CD14-positive monocyte (primary cell): Measurements from ENCODE around the gene GAP43. TPM values are rescaled to one million over a fixed set of nuclear protein-coding genes. Genes with fewer than 3 reads are reported as not detected.

Source experiments
- DNase-seq, 3 donors: peaks; one replicate each; pipeline ENCODE4 v3.0.0-alpha.2; 2011 to 2022
- H2AFZ ChIP-seq: 2 replicates; pipeline ENCODE4 v1.6.0; 2012; ENCODE audit warnings: mild to moderate bottlenecking, low read depth, low read length, inconsistent platforms; ENCODE audit not compliant: insufficient read depth, poor library complexity, severe bottlenecking
- H3K27ac ChIP-seq, 2 donors: 1 replicate in 1 of 2; 2 replicates in 1 of 2; pipeline ENCODE4 v1.5.1; 2012 to 2013; ENCODE audit warnings: low read length in 2 of 2, control low read depth in 1 of 2, inconsistent platforms in 1 of 2, low read depth in 1 of 2, mild to moderate bottlenecking in 1 of 2
- H3K27me3 ChIP-seq, 2 donors: one replicate each; pipeline versions ENCODE4 v1.6.0 to v1.6.1; 2011 to 2013; ENCODE audit warnings: low read length in 2 of 2; ENCODE audit not compliant: control insufficient read depth in 2 of 2, insufficient read depth in 2 of 2
- H3K36me3 ChIP-seq, 2 donors: replicated peaks in 1 of 2; 1 replicate in 1 of 2; 2 replicates in 1 of 2; pipeline versions ENCODE4 v1.5.1 to v1.6.1; 2012 to 2013; ENCODE audit warnings: low read length in 2 of 2, control low read depth in 1 of 2, inconsistent platforms in 1 of 2, mild to moderate bottlenecking in 1 of 2; ENCODE audit not compliant: insufficient read depth in 2 of 2, control insufficient read depth in 1 of 2
- H3K4me1 ChIP-seq, 2 donors: 1 replicate in 1 of 2; 2 replicates in 1 of 2; pipeline versions ENCODE4 v1.5.1 to v1.6.1; 2012 to 2013; ENCODE audit warnings: low read length in 2 of 2, control low read depth in 1 of 2, inconsistent platforms in 1 of 2, mild to moderate bottlenecking in 1 of 2, moderate library complexity in 1 of 2; ENCODE audit not compliant: insufficient read depth in 2 of 2, control insufficient read depth in 1 of 2
- H3K4me2 ChIP-seq: replicated peaks from 2 replicates; pipeline ENCODE3; 2012; ENCODE audit warnings: low read length, moderate library complexity, mild to moderate bottlenecking; ENCODE audit not compliant: poor library complexity, severe bottlenecking; ENCODE audit errors: extremely low read depth
- H3K4me3 ChIP-seq, 3 experiments: fragments of 200-600 bp in 1 of 3; sonication (generic) in 1 of 3; replicated peaks in 1 of 3; 1 replicate in 2 of 3; 2 replicates in 1 of 3; pipeline ENCODE4 v1.5.1; 2011 to 2013; ENCODE audit warnings: low read length in 3 of 3, mild to moderate bottlenecking in 3 of 3, control low read depth in 2 of 3, low read depth in 2 of 3, inconsistent platforms in 1 of 3, moderate library complexity in 1 of 3
- H3K79me2 ChIP-seq: 2 replicates; pipeline ENCODE4 v1.6.0; 2012; ENCODE audit warnings: mild to moderate bottlenecking, control low read depth, inconsistent platforms, low read length, moderate library complexity; ENCODE audit not compliant: insufficient read depth
- H3K9ac ChIP-seq: 2 replicates; pipeline ENCODE4 v1.6.0; 2017; ENCODE audit warnings: low read length, mild to moderate bottlenecking; ENCODE audit not compliant: insufficient read depth, poor library complexity, severe bottlenecking
- H3K9me3 ChIP-seq, 2 donors: replicated peaks in 1 of 2; 1 replicate in 1 of 2; 2 replicates in 1 of 2; pipeline versions ENCODE4 v1.5.1 to v1.6.1; 2012 to 2013; ENCODE audit warnings: low read length in 2 of 2, control low read depth in 1 of 2; ENCODE audit not compliant: control insufficient read depth in 1 of 2, insufficient read depth in 1 of 2
- H4K20me1 ChIP-seq: 2 replicates; pipeline ENCODE4 v1.6.0; 2012; ENCODE audit warnings: mild to moderate bottlenecking, low read length, control low read depth, moderate library complexity; ENCODE audit not compliant: insufficient read depth
- H3K27ac Mint-ChIP-seq, 7 donors: one replicate each; pipeline ENCODE4 v1.8.0; 2020; ENCODE audit warnings: mild to moderate bottlenecking in 7 of 7, mixed read lengths in 7 of 7, moderate library complexity in 6 of 7, inconsistent platforms in 2 of 7
- H3K27me3 Mint-ChIP-seq, 3 donors: one replicate each; pipeline ENCODE4 v1.8.0; 2021 to 2022; ENCODE audit warnings: low read depth in 3 of 3, mild to moderate bottlenecking in 3 of 3, mixed read lengths in 3 of 3, moderate library complexity in 3 of 3, inconsistent platforms in 1 of 3
- H3K36me3 Mint-ChIP-seq, 2 donors: one replicate each; pipeline ENCODE4 v1.8.0; 2020; ENCODE audit warnings: mixed read lengths in 2 of 2, inconsistent platforms in 1 of 2, mild to moderate bottlenecking in 1 of 2
- H3K4me1 Mint-ChIP-seq: one replicate; pipeline ENCODE4 v1.8.0; 2020; ENCODE audit warnings: mild to moderate bottlenecking, mixed read lengths
- H3K4me3 Mint-ChIP-seq, 2 donors: one replicate each; pipeline ENCODE4 v1.8.0; 2020; ENCODE audit warnings: mild to moderate bottlenecking in 2 of 2, mixed read lengths in 2 of 2, moderate library complexity in 1 of 2
- H3K9me3 Mint-ChIP-seq, 7 donors: one replicate each; pipeline ENCODE4 v1.8.0; 2020 to 2022; ENCODE audit warnings: mixed read lengths in 7 of 7, mild to moderate bottlenecking in 6 of 7, moderate library complexity in 6 of 7, inconsistent platforms in 2 of 7
- WGBS: methylation state at CpG from one replicate; pipeline ENCODE4 v1.1.5; 2013; ENCODE audit warnings: missing lambda C conversion rate; ENCODE audit not compliant: insufficient coverage; 5-methylcytosine and 5-hydroxymethylcytosine counted together
- intact Hi-C, 2 donors: fragments of 100-400 bp; cut with micrococcal nuclease; formaldehyde crosslinking; loops; one replicate each; pipeline versions ENCODE4 v1.15.0 to v1.15.1; 2023
- polyA plus RNA-seq, 3 donors: library from polyadenylated mRNA; depleted of rRNA in 1 of 3; unstranded in 2 of 3; stranded (reverse) in 1 of 3; fragments of 300-500 nt in 2 of 3; fragments of >200 nt in 1 of 3; fragmentation: Illumina TruSeq in 2 of 3; gene quantifications; 1 replicate in 2 of 3; 2 replicates in 1 of 3; pipeline ENCODE4 v1.2.3, GENCODE V29; 2012 to 2021
- TF ChIP-seq, protein P1 (sequence below): fragments of 200-600 bp; IDR thresholded peaks from one replicate; pipeline ENCODE4 v1.8.0; 2022; ENCODE audit warnings: antibody characterized with exemption, mild to moderate bottlenecking

Gene GAP43
- polyA plus RNA-seq, 3 donors = not detected

DNA sequence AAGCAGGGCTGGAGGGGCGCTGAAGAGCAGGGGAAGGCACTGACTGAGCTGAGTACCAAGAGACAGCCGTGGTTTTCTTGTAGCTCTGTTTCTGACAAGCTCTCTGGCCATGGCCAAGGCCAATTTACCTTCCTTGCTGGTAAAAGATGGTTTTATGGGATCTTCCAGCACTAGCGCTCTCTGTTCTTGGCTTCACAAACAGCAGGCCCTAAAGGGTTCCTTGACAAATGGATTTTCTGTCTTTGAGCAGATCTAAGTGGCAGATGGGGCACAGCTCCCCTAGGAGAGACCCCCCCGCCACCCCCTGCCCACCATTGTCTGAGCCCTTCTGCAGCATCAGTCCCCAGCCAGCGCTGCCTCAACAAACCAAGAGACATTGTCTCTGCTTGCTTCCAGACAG is 66.6 kb downstream of the GAP43 start:
- H3K9me3 Mint-ChIP-seq = no peaks in the 10 kb centered on the region
- DNase-seq = no peak
- Histone ChIP-seq H3K79me2 (no peaks in the 10 kb centered on the region), H2AFZ (no peak overlapping the region), H3K27me3 (peaks cover 0 to 5% of the 10 kb centered on the region in 2 donors), H3K27ac (no peak overlapping the region), H3K4me3 (no peak overlapping the region), H3K9me3 (no peaks in the 10 kb centered on the region), H3K9ac (no peak overlapping the region), H4K20me1 (no peaks in the 10 kb centered on the region), H3K4me2 (no peak overlapping the region), H3K4me1 (no peaks in the 10 kb centered on the region), H3K36me3 (no peaks in the 10 kb centered on the region)
- no peaks in the 10 kb centered on the region for H3K36me3 Mint-ChIP-seq
- 100% methylated on average over 2 of the region's 5 CpGs for WGBS
- peaks cover 0 to 8% (median 2%) of the 10 kb centered on the region in 3 donors for H3K27me3 Mint-ChIP-seq
- no peak overlapping the region for H3K27ac Mint-ChIP-seq
- intact Hi-C loops = no loop called here
- no peaks in the 10 kb centered on the region for H3K4me1 Mint-ChIP-seq
- no peak overlapping the region for H3K4me3 Mint-ChIP-seq
- TF ChIP-seq, protein P1, sequence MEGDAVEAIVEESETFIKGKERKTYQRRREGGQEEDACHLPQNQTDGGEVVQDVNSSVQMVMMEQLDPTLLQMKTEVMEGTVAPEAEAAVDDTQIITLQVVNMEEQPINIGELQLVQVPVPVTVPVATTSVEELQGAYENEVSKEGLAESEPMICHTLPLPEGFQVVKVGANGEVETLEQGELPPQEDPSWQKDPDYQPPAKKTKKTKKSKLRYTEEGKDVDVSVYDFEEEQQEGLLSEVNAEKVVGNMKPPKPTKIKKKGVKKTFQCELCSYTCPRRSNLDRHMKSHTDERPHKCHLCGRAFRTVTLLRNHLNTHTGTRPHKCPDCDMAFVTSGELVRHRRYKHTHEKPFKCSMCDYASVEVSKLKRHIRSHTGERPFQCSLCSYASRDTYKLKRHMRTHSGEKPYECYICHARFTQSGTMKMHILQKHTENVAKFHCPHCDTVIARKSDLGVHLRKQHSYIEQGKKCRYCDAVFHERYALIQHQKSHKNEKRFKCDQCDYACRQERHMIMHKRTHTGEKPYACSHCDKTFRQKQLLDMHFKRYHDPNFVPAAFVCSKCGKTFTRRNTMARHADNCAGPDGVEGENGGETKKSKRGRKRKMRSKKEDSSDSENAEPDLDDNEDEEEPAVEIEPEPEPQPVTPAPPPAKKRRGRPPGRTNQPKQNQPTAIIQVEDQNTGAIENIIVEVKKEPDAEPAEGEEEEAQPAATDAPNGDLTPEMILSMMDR = no peak

DNA sequence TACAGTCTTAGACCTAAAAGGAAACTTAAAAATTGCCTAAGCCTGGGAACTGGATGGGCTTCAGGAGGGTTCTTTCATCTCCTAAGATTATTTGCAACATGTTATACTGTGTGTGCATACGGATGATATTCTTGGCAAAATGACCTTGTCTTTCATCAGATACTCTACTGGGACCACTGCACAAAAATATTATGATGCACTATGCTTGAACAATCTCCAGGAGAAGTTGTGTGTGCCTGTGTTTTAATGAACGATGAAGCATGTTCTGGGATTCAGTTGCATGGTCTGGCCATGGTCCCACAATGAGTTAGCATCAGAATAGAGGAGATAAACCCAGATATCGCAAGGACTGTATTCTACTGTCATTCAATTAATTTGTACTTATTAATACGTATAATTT is 68.7 kb downstream of the GAP43 start:
- H2AFZ ChIP-seq = no peak overlapping the region
- no peaks in the 10 kb centered on the region for H3K79me2 ChIP-seq
- no peaks in the 10 kb centered on the region for H3K9me3 ChIP-seq
- TF ChIP-seq, protein P1 = no peak
- Mint-ChIP-seq H3K27me3 (peaks cover 2 to 6% (median 4%) of the 10 kb centered on the region in 3 donors), H3K4me3 (no peak overlapping the region), H3K36me3 (no peaks in the 10 kb centered on the region), H3K27ac (no peak overlapping the region), H3K9me3 (no peaks in the 10 kb centered on the region), H3K4me1 (no peaks in the 10 kb centered on the region)
- intact Hi-C loops = no loop called here
- no peak overlapping the region for H3K27ac ChIP-seq
- WGBS = no CpG with 5 or more reads among the region's 4 CpGs
- no peak overlapping the region for H3K9ac ChIP-seq
- H3K27me3 ChIP-seq = no peaks in the 10 kb centered on the region
- no peak for DNase-seq
- H3K4me3 ChIP-seq = no peak overlapping the region
- H3K4me2 ChIP-seq = no peak overlapping the region
- H3K36me3 ChIP-seq = no peaks in the 10 kb centered on the region
- H4K20me1 ChIP-seq = no peaks in the 10 kb centered on the region
- H3K4me1 ChIP-seq = no peaks in the 10 kb centered on the region
